HG03432 (cell line): Measurements from ENCODE around the gene NLRC3.

Experiments used
- ATAC-seq: cut with Tn5 transposase; IDR thresholded peaks from one replicate; pipeline ENCODE4 v1.9.1; 2021; ENCODE audit warnings: mild to moderate bottlenecking, moderate library complexity; ENCODE audit not compliant: unreplicated experiment

Gene NLRC3

DNA sequence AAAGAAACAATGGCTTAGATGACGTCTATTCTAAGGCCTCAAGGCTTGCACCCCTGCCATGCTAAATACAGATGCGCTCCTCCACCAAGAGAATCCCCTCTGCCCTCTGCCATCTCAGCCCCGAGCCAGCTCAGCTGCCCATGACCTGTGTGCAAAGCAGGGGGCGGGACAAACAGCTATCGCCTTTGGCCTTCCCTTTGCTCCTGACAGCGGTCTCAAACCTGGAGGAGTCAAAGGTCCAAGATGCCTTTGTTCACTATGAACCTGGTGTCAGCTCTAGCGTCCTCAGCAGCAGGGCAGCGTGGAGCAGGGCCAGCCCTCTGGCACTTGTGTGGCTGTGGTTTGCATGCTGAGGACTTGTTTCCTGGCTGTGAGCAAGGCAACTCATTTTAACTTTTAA is 21.9 kb upstream of the NLRC3 start:
- ATAC-seq = no peak

DNA sequence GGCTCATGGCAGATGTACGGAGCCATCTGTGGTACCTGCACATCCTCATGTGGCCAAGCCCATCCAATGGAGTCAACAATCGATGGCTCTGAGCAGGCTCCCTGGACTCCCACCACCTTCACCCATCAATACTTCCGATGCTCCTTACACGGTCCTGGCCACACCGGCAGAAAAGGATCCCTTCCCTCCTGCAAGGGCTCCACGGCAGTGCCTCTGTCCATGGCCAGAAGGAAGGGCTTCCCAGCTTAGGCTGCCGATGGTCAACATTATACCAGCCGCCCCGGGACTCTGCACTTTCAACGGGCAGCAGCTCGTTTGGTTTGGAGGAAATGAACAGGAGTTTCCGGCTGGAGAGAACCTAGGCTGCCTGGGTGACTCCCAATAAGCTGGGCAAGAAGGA is 21.0 kb upstream of the NLRC3 start:
- no peak for ATAC-seq

DNA sequence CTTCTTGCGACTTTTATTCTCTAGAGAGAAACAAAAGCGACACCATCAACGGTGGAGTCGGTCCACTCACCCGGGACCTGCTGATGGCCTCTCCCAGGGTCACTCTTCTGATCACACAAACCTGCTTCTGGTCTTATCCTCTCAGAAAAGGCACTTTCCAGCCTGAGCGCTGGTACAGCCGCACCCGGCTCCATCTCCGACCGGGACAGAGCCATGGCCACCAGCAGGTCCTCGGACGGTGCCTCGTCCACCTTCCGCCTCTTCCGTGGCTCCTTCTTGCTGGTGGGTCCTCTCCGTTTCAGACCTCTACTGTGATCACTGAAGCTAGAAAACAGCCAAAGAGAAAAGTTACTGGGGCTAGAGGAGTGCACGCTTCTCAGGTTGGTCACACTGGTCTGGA is 20.5 kb upstream of the NLRC3 start:
- no peak for ATAC-seq

DNA sequence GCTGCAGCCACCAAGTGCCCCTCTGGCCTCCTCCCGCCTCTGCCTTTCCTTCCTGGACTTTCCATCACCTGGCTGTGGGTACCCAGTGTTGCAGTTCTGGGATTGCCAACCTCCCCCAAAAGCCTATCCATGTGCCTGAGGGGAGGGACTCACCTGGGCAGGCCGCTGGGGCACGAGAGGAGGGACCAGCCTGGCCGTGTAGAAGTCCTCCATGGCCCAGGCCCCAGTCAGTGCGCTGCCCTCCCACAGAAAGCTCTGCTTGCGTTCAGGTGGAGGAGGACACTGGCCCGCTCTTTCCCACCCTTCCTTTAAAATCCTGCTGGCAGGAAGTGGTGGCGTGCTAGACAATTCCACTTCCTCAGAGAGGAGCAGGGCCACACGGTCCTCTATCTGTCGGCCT is 20.0 kb upstream of the NLRC3 start:
- ATAC-seq = no peak

DNA sequence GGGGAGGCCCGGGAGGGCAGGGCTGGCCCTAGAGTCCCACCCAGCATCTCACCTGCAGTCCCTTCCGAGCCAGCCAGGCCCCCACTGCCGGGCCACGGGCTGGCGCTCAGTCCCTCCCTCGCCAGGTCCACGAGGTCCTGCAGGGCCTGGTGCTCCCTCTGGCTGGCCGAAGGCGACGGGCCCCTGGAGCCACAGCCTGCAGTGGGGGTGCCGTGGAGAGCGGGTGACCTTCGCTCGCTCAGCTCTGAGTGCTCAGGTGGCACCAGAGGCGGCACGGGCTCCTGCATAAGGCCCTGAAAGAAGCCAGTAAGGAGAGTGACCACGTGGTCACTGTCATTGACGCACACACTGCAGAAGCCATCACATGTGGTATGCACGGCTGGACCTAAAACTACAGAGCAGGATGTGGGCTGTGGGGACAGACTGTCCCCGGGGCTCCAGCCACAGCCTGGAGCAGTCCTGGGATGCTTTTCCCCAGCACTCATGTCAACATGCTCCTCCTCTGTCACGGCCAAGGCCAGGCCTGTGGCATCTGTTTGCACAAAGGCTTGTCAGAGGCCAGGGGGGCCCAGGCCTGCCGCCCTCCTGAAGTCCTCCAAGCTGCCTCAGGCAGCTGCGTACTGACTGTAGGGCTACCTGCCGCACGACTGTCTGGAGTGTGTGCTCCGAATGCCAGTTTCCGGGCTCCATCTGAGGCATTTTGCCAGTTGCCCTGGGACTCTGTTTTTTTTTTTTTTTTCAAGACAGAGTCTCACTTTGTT is 19.1 kb upstream of the NLRC3 start:
- ATAC-seq = no peak

DNA sequence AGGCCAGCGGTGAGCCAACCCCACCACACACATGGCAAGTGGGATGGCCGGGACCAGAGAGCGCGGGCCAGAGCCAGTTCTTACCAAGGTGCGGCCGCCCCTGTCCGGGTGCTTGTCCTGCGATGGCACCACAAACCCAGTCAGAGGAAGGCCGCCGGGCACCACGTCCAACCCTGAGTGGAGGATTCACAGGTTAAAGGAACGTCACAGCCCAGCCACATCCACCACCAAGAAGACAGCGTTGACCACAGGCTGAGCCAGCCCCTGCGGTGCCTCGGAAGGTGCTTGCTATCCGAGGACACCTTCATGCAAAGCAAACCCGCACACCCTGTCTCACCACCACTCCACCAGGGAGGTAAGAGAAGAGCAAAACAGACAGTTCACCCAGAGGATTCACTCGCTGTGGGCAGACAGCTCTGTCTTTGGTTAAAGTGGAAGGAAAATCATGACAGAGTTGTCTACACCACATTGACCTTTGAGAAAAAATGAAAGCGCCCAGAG is 18.4 kb upstream of the NLRC3 start:
- no peak for ATAC-seq

DNA sequence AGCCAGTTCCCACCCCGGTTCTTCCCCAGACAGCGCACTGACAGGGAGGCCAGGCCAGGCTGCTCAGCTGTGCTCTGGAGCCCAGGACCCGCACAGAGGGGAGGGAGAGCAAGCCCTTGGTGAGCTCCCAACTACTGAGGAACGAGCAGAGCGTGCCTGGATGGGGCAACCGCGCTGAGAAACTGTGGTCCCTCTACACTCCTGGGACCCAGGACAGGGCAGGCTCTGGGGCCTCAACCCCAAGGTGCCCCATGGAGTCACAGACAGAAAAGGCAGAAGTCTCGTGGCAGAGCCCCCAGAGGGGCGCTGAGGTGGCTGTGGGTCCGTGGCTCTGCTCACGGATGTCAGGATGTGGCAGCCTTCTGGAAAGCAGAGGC is 17.9 kb upstream of the NLRC3 start:
- ATAC-seq = no peak

DNA sequence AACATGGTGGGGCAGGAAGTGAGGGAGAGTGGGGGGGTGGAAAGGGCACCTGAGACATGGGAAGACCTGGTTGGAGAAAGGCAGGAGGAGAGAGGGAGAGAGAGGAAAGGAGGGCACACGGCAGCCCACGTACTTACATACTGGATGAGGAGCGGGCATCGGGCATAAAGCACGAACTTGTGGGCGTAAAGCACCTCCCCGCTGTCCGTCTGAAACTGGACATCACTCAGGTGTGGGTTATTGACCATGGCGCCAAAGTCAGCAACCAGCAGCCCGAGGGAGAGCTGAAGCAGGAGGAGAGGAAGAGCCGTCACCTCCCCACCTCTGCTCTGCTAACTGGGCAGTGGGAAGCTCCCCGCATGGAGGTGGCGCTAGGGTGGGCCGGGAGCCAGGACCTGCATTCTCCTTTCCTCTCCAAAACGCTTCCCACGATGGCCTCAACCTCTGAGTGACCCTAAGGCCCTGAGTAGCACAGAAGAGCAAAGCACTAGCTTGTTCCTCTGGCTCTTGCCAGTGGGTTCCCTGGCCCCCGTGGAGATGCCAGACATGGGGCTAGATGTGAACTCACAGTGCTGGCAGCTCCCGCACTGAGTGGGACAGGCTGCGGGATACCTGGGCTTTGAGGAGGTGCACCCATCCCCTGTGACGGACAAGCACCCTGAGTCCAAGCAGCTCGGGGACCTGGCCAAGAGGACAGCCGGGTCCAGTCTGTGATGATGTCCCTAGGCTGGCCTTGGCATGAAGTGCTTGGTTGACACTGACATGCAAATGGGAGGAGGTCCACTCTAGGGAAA is 17.3 kb upstream of the NLRC3 start:
- ATAC-seq = no peak

DNA sequence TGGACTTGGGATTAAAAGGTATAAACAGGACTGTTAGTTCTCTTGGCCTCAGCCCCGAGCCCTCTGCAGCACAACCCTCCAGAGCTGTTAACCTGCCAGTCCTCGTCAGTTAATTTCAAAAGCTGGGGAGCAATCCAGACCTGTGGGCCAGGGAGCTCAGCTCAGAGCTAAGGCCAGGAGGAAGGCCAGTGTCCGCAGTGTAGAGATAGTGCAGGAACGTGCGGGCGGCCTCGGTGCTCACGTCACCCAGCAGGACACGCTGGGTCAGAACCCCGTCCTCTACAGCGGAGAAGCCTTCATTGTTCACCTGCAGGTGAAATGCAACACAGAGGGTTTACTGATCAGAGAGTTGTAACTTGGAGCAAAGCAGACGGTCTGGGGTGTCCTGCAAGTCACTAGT is 15.4 kb upstream of the NLRC3 start:
- no peak for ATAC-seq

DNA sequence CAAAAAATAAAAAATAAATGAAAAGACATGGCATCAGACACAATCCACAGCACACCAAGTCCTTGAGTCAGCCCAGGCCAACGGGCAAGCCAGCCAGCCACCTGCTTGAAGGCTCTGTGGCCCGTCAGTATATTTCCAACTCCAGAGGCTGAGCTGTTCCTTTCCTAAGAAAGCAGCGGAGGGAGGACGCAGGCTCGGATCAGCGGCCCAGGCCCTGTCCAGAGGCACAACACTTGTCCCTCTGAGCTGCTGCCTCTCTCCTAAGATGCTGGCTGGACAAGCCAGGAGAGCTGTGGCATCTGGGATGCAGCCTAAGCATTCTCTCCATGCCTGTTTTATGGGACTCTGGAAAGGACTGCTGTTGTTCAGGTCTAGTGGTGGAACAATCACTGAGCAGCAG is 14.8 kb upstream of the NLRC3 start:
- no peak for ATAC-seq

DNA sequence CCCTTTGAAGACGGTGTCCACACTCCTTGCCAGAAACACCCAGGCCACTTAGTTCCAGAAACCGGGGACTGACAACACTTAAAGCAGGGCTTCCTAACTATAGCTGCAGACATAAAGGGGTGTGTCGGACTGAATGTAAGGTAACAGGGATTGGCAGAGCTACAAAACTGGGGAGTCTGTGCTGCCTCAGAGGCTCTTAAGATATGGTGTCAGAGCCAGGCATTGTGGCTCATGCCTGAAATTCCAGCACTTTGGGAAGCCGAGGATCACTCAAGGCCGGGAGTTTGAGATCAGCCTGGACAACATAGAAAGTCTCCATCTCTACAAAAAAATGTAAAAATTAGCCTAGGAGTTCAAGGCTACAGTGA is 14.2 kb upstream of the NLRC3 start:
- ATAC-seq = no peak

DNA sequence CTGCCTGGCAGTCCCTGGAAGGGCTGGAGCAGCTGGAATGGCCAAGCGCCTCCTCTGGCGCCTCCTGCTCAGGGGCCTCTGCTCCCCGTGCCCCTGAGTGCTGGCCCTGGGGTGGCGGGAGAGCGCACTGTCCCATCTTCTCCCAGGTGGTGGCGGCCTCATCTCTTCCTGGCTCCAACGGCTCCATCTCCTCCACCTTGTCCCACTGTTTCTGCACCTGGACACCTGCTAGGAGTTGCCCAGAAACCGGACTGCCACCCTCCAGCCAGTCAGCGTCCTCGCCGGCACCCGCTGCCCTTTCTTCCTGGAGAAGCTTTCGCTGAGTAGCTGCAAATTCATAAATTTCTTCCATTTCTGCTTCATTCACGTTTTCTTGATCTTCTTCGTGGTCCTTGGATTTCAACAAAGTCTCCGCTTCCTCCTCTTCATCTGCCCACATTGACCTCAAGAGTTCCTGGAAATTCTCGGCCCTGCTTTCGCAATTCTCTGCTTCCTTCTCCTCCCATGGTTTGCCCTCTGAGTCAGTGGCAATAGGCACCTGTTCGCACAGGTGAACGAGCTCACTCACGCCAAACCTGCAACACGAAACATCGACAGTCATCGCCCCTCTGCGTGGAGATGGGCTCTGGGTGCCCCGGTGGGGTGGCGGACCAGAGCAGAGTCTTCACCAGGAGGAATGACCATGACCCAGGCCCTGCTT is 13.7 kb upstream of the NLRC3 start:
- no peak for ATAC-seq

DNA sequence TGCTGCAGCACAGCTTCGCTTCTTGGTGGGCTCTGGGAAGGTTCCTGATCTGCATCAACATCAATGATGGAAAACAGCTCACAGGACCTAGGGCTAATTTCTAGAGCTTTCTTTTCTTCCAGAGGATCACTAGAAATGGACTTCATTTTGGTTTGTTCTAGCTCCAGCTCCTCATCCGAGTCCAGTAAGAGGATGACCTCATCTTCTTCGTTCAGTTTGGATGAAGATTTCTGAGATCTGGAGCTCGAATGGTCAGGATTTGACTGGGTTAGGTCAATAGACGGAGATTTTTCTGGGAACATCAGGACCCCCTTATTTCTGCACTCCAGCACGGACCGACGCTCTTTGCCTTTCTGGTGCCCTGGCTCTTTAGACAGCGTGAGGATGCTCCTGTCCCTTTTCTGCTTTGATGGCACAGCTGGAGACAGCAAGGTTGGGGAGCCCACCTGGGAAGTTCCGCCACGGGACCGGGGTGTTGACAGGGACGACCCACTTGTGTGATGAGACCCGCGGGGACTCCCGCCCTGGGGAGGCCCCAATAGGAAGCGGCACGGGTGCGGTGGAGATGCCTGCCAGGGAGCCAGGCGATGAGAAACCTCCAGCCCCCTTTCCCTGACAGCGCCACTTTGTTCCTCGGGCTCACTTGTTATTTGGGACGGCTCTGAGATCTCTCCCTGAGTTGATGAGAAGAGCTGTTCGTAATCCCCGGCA is 12.9 kb upstream of the NLRC3 start:
- ATAC-seq = no peak

DNA sequence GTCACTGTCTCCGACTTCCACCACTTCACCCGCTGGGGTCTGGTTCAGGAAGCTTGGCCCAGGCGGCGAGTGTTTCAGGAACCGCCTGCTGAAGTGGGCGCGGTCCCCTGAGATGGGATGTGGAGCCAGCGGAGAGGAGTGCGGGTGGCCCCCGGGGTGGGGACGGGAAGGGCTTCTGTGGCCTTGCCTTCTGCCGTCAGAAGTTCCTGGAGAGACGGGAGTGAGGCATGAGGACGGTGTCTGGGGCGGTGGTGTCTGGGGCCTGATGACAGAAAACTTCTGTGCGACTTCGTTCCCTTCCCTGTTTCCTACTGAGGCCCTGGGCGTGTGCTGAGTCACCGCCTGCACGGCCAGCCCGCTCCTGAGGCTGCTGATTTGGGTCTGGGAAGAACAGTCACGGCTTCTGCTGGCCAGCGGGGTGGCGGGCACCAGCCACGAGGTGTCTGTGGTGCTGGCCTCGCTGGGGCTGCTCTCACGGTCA is 12.3 kb upstream of the NLRC3 start:
- no peak for ATAC-seq

DNA sequence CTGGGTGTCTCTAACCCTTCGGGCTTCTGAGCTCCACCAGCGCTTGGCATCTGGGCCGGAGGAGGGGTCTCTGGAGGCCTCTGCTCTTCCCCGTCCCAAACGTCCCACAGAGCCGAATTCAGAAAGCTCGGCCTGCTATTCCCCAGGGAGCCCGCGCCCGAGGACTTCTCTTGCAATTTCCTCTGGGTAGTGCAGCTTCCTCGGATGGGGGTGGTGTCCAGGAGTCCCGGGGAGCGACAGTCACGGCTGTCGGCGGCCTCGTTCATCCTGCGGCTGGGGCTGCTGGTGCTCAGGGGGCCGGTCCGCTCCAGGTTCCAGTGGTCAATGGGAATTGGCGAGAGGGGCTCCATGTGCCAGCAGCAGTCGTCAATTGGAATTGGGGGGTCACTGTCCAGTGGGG is 11.8 kb upstream of the NLRC3 start:
- no peak for ATAC-seq

DNA sequence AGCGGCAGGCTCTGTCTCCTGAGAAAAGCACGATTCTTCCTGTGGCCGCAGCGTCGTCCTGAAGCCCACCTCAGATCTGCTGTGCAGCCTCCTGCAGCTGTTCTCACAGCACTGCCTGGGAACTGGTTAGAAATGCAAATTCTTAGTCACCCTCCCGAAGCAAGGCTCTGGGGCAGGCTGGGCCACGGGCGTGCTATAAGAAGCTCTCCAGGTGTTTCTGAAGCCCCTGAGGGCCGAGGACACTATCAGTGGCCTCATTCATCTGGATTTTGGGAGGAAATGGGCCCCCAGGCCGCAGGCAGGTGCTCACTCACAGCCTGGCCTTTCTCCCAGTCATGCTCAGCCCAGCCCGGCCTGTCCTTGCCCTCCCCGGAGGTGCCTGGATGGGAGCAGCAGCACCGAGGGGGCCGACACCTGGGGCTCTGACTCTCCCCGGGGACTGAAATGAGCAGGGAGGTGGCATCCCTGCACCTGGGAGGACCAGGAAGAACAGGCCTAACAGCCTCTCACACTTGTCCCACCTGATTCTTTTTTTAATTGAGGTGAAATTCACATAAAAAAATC is 10.4 kb upstream of the NLRC3 start:
- peak; percentile 64 for ATAC-seq

DNA sequence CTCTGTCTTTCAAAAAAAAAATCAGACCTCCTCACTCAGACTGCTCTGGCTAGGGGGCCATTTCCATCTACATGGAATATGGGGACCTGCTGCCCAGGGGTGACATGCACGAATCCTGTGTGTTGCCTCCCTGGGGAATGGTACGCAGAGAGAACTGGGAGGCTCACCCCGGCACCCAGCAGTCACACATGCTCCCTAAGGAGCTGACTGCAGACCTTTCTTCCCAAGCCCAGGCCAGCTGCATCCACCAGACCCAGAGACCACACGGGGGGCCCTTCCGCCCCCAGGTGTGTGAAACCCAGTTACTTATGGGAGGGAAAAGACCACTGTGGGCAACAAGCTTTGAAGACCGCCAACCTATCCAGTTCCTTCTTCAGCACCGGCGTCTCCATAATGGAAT is 7.2 kb upstream of the NLRC3 start:
- no peak for ATAC-seq

DNA sequence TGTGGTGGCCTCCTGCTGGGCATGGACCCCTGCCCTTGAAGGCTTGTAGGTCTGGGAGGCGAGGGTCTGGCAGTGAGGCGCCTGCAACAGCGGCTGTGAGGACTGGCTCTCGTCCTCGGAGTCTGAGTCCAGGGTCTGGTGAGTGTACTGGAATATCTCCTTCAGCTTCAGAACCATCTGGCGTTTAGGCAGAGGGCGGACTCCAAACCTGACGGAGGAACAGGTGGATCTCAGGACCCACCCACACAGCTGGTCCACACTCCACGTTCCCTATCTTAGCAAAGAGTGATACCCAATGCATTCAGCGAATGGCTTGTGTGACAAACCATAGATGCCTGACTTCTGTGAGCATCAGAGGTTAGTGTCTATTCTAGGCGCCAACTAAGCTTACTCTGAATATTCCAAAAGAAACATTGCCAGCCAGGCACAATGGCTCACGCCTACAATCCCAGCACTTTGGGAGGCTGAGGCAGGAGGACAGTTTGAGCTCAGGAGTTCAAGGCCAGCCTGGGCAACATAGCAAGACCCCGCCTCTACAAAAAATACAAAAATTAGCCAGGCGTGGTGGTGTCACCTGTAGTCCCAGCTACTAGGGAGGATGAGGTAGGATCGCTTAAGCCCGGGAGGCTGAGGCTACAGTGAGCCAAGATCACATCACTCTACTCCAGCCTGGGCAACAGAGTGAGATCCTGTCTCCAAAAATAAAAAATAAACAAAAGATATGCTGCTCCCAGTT is 6.3 kb upstream of the NLRC3 start:
- ATAC-seq = no peak

DNA sequence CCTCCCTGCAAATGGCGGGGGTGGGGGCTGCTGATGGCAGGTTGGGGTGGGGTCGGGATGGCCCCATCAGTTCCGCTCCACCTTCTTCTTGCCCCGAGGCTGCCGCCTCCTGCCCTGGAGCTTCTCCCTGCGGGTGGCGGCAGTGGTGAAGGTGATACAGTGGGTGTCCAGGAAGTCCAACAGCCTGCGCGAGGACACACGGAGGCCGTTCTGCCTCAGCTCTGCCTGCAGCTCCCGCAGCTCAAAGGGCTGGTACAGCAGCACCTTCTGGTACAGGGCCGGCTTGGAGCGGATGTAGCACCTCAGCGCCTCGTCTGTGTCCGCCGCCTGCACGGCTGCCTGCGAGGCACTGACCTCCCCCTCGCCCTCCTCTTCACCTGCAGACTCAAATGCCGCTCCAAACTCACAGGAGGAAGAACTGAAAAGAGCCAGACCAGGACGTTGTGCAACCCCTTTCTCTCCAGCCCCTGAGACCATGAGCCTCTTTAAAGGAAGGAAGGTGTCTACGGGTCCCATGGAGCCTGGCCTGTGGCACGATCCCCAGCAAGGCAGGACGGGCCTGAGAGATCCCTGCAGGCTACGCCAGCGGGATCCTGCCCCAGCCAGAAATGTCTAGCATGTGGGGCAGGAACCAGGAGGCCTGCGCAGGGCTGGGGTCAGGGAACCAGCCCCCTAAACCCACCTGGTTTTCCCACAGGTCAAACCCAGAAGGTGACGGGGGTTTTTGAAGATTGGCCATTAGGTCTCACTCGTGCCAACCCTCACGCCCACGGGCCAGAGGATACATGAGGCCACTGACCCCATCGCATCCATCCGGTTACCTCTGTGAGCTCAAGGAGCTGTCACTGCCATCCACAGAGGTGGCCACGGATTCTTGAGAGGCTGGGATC is 5.3 kb upstream of the NLRC3 start:
- ATAC-seq = no peak
